ENCODE results near the gene STXBP6.

DNA sequence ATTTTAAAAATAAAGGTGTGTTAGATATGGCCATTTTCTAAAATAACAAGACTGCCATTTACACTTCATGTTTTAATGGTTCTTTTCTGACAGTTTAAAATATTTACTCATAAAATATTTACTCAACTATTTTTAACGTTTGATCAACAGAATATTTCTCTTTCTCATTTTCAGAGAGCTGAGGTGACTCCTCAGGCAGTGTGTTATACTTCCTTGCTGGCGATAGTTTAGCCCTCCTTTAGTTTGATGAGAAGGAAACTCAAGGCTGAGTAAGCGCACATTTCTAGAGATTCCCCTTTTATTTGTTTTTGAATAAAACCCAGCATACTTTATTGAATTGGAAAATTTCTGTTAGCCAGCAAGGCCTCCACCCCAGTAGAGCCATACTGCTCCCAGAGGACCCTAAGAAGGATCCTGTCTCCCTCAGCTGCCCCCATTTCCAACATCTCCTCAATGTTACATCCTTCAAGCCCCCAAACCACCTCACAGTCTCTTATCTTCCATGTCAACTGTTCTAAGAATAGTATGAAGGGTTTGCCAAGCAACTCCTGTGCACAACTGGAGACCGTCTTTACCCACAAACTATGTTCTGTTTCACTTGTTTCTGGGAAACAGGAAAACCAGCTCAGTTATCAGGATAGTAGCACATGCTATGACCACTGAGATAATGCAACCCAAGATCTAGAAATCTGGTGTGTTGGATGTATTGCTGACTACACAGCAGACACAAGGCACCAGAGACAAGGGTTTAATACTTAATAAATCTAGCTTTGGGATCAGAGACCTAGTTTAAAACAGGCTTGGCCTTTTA lies 129.5 kb downstream of the STXBP6 start:
- TF ChIP-seq, protein P1, sequence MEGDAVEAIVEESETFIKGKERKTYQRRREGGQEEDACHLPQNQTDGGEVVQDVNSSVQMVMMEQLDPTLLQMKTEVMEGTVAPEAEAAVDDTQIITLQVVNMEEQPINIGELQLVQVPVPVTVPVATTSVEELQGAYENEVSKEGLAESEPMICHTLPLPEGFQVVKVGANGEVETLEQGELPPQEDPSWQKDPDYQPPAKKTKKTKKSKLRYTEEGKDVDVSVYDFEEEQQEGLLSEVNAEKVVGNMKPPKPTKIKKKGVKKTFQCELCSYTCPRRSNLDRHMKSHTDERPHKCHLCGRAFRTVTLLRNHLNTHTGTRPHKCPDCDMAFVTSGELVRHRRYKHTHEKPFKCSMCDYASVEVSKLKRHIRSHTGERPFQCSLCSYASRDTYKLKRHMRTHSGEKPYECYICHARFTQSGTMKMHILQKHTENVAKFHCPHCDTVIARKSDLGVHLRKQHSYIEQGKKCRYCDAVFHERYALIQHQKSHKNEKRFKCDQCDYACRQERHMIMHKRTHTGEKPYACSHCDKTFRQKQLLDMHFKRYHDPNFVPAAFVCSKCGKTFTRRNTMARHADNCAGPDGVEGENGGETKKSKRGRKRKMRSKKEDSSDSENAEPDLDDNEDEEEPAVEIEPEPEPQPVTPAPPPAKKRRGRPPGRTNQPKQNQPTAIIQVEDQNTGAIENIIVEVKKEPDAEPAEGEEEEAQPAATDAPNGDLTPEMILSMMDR (IDR thresholded peaks at IDR 0.05 in 4 of 5, conservative IDR thresholded peaks at IDR 0.05 in 1 of 5), result no peak
- TF ChIP-seq POLR2A (IDR thresholded peaks at IDR 0.05), result no peak
